Inferior parietal cortex (tissue), 1 donor: Measurements from ENCODE around the gene PMVK.

Experiments used
- DNase-seq: peaks from one replicate; pipeline ENCODE4 v3.0.0-alpha.2; 2016; ENCODE audit errors: extremely low spot score

Gene PMVK

GRCh38 chr1:154878371-154879037 lies 58.0 kb downstream of the PMVK start:
- peak; percentile 85 for DNase-seq

GRCh38 chr1:154877370-154877974 lies 59.0 kb downstream of the PMVK start:
- no peak for DNase-seq

DNA sequence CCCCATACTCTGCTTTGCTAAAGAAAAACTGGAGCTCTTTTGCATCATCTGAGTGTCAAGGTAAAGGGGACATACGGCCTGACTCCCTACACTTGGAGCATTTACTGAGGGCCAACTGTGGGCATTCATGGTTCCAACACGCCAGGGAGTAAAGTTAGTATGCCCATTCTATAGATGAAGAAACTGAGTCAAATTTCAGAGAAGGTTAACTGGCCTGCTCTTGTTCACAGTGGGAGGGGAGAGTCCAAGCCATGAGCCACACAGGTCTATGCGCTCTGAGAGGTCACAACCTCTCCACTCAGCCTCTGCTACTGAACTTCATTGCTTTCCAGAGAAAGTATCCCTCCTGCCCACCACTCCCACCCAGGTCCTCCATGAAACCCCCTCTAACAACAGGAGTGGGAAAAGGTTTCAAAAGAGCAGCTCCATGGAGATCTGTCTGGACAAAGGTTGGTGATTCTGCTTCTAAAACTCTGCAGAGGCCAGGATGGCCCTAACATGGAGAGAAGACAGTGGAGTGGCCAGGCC lies 59.6 kb downstream of the PMVK start:
- DNase-seq: no peak
